Measurements from ENCODE around the gene MRGPRF.
A peak's percentile ranks its signal among the peaks of the same experiment; 100 is the strongest.

DNA sequence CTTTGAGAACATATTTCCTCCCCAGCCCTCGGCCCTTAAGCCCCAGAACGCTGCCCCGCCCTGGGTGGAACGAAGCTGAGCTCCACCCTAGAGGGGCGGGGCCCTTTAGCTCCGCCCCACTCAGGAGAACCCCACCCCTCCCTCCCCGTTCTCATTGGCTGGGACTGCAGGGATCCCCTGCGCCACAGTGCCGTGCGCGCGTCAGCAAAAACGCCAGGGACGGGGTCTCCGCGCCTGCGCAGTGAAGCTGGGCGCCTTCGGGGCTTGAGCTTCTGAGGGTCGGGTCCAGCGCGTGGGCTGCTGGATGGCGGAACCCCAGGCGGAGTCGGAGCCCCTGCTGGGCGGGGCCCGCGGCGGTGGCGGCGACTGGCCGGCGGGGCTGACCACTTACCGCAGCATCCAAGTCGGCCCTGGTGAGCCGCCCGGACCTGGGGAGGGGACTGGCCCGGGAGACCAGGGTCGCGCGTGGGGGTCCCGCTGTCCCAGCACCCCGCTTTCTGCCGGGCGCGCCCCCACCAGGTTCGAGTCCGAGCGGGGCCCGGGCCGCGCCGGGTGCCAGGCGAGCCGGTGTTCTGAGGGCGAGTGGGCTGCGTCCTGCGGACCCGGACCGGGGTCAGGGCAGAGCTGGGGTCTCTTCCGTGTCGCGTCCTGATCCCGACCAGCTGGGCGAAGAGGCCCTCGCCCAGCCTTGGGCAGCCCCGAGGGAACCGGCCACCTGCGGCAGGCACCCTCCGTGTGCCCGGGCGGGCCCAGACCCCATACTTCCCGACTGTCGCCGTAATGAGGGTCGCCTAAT is 35.8 kb upstream of the MRGPRF start, which contains the start of gene TPCN2:
- TF ChIP-seq POLR2A (IDR thresholded peaks at IDR 0.05) = peak; percentile 66 to 80
- TF ChIP-seq, protein P1, sequence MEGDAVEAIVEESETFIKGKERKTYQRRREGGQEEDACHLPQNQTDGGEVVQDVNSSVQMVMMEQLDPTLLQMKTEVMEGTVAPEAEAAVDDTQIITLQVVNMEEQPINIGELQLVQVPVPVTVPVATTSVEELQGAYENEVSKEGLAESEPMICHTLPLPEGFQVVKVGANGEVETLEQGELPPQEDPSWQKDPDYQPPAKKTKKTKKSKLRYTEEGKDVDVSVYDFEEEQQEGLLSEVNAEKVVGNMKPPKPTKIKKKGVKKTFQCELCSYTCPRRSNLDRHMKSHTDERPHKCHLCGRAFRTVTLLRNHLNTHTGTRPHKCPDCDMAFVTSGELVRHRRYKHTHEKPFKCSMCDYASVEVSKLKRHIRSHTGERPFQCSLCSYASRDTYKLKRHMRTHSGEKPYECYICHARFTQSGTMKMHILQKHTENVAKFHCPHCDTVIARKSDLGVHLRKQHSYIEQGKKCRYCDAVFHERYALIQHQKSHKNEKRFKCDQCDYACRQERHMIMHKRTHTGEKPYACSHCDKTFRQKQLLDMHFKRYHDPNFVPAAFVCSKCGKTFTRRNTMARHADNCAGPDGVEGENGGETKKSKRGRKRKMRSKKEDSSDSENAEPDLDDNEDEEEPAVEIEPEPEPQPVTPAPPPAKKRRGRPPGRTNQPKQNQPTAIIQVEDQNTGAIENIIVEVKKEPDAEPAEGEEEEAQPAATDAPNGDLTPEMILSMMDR (IDR thresholded peaks at IDR 0.05) = no peak

Data from Peyer's patch (tissue), 4 donors.